GM12872 (cell line): ENCODE data around the gene CYTH4.

Source experiments
- CTCF ChIP-seq: IDR thresholded peaks from 3 replicates; pipeline ENCODE4 v1.5.1; 2011; ENCODE audit warnings: low read depth, mild to moderate bottlenecking, low read length, moderate library complexity; ENCODE audit not compliant: insufficient read depth

The CYTH4 gene

DNA sequence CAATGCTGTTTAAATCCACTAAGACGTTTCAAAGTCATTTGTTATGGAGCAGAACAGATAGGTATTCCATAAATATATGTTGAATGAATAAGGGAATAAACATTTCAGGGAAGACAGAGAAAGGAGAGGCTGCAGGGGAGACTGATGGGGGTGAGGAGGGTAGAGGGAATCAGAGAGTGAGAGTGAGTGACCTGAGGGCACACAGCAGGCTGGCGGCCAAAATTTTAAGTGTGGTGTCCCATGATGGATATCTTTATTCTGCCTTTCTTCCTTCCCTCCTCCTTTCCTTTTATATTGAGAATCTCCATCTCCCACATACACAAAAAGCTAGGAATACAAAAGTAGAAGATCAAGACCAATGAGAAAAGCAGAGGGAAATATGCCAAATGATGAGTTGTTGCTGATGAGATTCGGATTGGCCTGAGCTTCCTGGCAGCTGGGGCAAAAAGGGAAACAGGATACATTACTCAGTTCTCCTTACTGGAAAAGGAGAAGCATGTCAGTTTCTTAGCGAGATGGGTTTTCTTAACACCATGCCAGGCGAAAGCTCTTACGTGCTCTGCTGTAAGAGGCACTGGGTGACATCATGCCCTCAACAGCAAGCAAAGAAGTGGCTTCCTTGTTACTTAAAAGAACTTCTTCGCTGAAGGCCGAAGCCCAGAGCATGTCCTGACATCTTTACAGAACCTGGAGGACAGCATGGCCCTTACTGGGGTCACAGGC is 11.2 kb upstream of the CYTH4 start:
- TF ChIP-seq CTCF, result no peak

- TF ChIP-seq CTCF, result no peak
Measured at GRCh38 chr22:37273126-37273845, 9.0 kb upstream of the CYTH4 start.

- no peak for TF ChIP-seq CTCF
Measured at GRCh38 chr22:37273846-37274225, 8.5 kb upstream of the CYTH4 start.

GRCh38 chr22:37274380-37274862 is 7.9 kb upstream of the CYTH4 start:
- TF ChIP-seq CTCF, result peak; percentile 27; the same call in 1 of the 3 replicates

DNA sequence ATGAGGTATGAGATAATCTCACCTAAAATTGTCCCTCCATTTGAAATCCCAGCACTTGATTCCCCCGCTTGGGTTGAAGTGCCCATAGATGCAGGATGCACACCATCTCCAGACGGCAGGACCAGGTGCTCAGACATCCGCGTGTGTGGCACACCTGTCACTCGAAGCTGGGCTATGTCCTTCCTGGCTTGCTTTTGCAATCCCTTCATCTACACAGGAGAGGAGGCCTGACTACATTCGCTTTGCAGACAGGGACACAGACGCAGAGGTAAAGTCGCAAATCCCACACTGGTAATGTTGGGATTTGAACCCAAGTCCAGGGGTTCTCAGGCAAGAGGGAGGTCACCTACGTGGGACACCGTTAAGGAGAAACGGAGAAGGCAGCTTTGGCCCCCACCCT is 7.2 kb upstream of the CYTH4 start:
- no peak for TF ChIP-seq CTCF

DNA sequence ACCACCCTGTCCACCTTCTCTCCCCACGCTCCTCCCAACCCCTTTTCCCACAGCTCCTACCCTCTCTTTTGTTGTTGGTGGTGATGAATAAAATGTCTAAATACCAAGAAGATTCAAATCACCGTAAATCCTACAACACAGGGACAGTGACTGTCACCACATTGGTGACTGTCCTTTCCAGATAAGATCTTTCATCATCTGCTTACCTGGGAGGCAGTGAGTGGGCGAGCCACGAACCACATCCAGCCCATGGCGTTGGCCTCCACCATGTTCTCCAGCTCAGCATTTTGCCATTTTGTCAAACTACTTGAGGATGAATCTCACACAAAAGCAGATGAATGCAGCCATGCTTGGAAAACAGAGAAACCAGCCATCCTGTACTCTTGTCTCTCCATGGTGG is 6.7 kb upstream of the CYTH4 start:
- TF ChIP-seq CTCF, result no peak

GRCh38 chr22:37276776-37277175 is 5.5 kb upstream of the CYTH4 start:
- TF ChIP-seq CTCF, result no peak
